Subcutaneous adipose tissue (tissue), 4 donors: ENCODE data around the gene CHRNB4. TPM values are rescaled to one million over a fixed set of nuclear protein-coding genes. Genes with fewer than 3 reads are reported as not detected.

Experiments used
- total RNA-seq, 4 donors: library from RNA; depleted of rRNA; stranded (reverse); fragments of >200 nt; gene quantifications; one replicate each; pipeline ENCODE4 v1.1.0, GENCODE V29; 2016
- TF ChIP-seq, protein P1 (sequence below): fragments of 450-650 bp; IDR thresholded peaks from one replicate; pipeline ENCODE4 v1.5.1; 2016; ENCODE audit warnings: low read depth, mild to moderate bottlenecking, control low read depth, antibody characterized with exemption, moderate library complexity

Gene CHRNB4
- total RNA-seq, 4 donors from 2014 or later: not detected

DNA sequence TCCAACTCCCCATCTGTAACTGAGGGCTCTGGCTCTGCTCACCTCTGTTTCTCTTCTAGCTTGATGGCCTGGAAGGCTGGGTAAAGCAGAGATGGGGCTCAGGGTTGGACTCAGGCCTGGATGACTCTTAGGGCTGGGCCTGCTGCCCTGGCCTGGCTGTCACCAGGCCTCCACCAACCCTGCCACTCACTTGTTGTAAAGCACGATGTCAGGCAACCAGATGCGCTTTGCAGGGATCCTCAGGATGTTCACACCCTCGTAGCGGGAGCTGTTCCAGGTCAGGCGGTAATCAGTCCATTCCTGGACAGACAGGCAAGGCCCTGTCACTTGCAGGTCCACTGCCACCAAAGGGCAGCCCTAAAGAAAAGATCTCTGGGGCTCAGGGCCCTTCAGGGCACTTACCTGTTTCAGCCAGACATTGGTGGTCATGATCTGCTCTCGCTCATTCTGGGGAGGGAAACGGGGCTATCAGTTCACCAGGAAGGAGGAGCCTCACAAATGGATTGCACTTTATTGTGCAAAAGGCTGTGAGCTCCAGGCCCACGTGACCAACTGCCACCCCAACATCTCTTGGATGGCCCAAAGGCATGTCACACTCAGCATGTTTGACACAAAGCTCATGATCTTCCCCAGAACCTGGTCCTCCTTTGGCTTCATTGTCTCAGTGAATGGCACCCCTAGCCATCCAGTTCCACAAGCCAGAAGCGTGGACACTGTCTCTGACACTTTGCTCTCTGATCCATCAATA lies 9.9 kb downstream of the CHRNB4 start:
- TF ChIP-seq, protein P1, sequence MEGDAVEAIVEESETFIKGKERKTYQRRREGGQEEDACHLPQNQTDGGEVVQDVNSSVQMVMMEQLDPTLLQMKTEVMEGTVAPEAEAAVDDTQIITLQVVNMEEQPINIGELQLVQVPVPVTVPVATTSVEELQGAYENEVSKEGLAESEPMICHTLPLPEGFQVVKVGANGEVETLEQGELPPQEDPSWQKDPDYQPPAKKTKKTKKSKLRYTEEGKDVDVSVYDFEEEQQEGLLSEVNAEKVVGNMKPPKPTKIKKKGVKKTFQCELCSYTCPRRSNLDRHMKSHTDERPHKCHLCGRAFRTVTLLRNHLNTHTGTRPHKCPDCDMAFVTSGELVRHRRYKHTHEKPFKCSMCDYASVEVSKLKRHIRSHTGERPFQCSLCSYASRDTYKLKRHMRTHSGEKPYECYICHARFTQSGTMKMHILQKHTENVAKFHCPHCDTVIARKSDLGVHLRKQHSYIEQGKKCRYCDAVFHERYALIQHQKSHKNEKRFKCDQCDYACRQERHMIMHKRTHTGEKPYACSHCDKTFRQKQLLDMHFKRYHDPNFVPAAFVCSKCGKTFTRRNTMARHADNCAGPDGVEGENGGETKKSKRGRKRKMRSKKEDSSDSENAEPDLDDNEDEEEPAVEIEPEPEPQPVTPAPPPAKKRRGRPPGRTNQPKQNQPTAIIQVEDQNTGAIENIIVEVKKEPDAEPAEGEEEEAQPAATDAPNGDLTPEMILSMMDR: no peak

DNA sequence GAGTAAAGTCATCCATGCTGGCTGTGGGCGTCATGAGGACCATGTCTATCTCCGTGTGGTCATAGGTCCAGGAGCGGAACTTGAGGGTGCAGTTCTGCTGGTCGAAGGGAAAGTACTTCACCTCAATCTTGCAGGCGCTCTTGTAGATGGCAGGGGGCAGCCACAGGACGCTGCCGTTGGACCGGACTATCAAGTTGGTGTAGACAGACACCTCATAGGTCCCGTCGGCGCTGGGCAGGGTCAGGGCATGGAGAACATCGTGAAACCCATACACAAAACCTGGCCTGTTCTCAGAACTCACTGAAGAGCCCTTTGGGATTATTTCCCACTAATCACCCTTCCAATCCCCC lies 11.3 kb downstream of the CHRNB4 start:
- TF ChIP-seq, protein P1: no peak

DNA sequence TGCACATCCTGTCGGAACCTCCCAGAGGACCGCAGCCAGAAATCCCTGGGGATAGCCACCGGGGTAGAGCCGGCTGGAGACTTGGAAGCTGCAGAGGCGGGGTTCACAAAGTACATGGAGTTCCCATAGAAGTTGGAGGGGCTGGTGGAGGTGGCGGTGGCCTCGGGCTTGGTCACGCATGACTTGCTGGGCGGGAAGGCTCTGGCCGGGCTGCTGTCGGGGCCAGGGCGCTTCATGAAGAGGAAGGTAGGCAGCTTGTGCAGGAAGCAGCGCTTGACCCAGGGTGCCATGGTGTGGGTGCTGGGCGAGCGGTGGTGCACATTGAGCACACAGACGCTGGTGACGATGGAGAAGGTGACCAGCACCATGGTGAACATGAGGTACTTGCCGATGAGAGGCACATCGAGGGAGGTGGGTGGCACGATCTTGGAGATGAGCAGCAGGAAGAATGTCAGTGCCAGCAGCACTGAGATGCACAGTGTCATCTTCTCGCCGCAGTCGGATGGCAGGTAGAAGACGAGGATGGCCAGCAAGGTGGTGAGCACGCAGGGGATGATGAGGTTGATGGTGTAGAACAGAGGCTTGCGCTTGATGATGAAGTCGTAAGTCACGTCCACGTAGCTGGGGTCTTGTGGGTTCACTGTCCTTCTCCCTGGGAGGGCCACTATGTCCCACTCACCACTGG lies 11.8 kb downstream of the CHRNB4 start:
- TF ChIP-seq, protein P1: no peak

DNA sequence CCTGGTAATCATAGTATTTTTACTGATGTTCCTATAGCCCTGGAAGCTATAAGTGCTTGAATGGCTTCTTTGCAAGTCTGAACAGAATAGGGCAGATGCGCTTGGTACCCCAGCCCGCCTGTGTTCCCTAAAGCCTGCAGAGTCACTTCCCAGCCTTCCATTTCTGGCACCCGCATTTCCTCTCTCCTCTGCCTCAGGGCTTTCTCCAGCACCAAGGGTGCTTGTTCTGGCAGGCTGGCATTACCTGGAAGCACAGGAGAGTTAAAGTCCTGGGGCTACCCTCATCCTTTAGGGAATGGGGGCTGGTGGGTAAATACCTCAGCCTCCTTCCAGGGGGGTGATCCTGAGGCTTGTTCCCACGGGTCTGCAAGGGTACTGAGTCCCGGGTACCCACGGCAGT lies 12.8 kb downstream of the CHRNB4 start:
- TF ChIP-seq, protein P1: no peak

DNA sequence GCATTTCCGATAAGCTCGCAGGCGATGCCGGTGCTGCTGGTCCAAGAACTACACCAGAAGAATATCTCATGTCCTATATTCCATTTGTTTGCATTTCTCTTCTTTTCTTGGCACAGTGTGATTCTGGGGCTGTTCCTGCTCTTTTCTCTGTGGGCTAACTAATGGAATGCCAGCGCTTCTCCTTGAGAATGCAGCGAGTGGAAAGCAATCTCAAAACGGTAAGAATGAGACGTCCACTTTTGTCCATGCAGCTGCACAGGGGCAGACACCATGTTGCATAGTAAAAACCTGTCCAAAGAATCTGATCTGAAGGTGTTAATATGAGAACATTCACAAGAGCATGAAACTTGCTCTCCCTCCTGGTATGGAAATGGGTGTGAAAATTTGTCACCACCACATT lies 13.7 kb downstream of the CHRNB4 start:
- TF ChIP-seq, protein P1: no peak

DNA sequence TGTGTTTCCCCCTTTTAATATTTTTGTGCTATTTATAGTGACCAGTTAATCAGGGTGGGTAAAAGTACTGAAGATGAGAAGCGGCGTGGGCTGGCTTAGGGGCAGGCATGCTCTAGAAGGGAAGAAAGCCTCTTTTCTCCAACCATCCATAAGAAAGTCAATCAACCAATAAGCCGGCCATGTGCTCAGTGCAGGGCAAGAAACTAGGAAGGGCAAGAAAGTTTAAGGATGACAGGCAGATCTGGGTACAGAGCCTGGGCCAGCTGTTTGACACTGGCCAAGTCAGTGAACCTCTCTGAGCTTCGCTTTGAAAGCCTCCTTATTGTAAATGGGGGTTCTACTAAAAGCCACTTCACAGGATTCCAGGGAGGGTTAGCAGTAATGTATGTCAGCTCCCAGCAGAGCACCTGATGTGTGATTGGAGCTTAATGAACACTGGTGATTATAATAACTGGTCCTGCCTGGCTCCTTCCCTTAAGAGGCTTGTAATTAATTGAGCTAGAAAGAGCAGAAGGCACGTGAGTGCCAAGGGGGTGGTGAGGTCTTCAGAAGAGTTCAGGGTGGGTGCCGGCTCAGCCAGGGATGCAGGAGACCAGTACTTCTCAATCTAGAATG lies 14.5 kb downstream of the CHRNB4 start:
- TF ChIP-seq, protein P1: no peak

DNA sequence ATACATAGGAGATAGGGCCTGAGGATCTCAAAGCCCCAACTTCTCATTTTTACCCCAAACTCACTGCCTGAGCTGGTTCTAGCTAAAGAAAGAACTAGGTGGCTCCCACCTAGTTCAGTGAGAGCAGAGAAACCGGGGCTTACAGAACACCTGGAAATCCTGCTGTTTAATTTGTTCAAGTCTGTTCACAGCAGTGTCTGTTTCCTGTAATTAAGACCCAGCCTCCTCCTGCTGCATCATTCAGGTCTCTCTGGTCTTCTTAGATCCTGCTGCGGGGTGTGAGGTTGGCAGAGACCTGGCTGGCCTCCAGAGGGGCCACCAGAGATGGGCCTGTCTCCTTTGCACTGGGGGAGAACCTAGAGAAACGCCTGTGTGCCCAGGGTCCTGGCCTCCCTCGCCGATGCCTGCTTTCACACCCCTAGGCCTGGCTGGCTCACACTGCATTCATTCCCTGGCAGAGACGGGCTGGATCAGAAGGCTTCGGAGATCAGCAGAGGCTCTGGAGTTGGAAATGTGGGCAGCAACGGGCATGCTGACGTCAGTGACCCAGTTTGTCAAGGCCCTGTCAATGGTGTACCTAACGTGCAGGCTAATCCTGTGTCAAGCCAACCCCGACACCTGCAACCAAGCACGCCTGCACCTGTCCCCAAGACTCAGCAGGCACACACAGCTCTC lies 15.3 kb downstream of the CHRNB4 start:
- TF ChIP-seq, protein P1: no peak
